Measurements from ENCODE around the gene FA2H. TPM values are rescaled to one million over a fixed set of nuclear protein-coding genes. Genes with fewer than 3 reads are reported as not detected.
"Not testable (repeated sequence)": the region's sequence is repeated elsewhere in the genome, so short reads cannot be mapped to it uniquely, and the experiment has no call there.

FA2H gene
- total RNA-seq, 6 experiments from 2014 or later, result 0.19 to 1.2 (median 0.22) TPM; not detected in 3

- no peaks in the 10 kb centered on the region for H3K27me3 ChIP-seq
- DNase-seq, result no peak
- 40% methylated on average over 1 of the region's 19 CpGs for WGBS (ENCODE audit: insufficient coverage, low coverage, low lambda C conversion rate, missing lambda C conversion rate)
- ATAC-seq, result no peak
- H3K4me1 ChIP-seq, result no peaks in the 10 kb centered on the region
- no peaks in the 10 kb centered on the region for H3K9me3 ChIP-seq
- no peak overlapping the region for H3K27ac ChIP-seq
- H3K36me3 ChIP-seq, result no peaks in the 10 kb centered on the region
- no peak for TF ChIP-seq CTCF (IDR thresholded peaks at IDR 0.05)
- TF ChIP-seq POLR2A (IDR thresholded peaks at IDR 0.05), result no peak
- H3K4me3 ChIP-seq, result no peak overlapping the region
- intact Hi-C loops (cut with DNase I), result no loop called here
These were observed 49.6 kb downstream of the FA2H start for GRCh38 chr16:74724820-74725549.

GRCh38 chr16:74723256-74723655, 51.4 kb downstream of the FA2H start:
- Histone ChIP-seq H3K9me3 (no peaks in the 10 kb centered on the region), H3K27me3 (no peaks in the 10 kb centered on the region), H3K36me3 (no peaks in the 10 kb centered on the region), H3K27ac (no peak overlapping the region), H3K4me1 (no peaks in the 10 kb centered on the region), H3K4me3 (no peak overlapping the region)
- ATAC-seq, result no peak
- peak in 1 of 3 donors; percentile 12 for DNase-seq
- no peak for TF ChIP-seq CTCF (IDR thresholded peaks at IDR 0.05)
- no peak for TF ChIP-seq POLR2A (IDR thresholded peaks at IDR 0.05)
- intact Hi-C loops (cut with DNase I), result no loop called here
- WGBS (ENCODE audit: insufficient coverage, low coverage, low lambda C conversion rate, missing lambda C conversion rate), result 50% methylated on average over 6 of the region's 7 CpGs

GRCh38 chr16:74722156-74722555, 52.5 kb downstream of the FA2H start:
- H3K27ac ChIP-seq; ATAC-seq; H3K4me3 ChIP-seq; H3K36me3 ChIP-seq; H3K4me1 ChIP-seq; H3K27me3 ChIP-seq; intact Hi-C loops (cut with DNase I); H3K9me3 ChIP-seq: not testable (repeated sequence)
- WGBS (ENCODE audit: insufficient coverage, low coverage, low lambda C conversion rate, missing lambda C conversion rate), result 62% methylated on average over 2 of the region's 2 CpGs
- DNase-seq, result peak in 1 of 3 donors; percentile 15

- WGBS (ENCODE audit: insufficient coverage, low coverage, low lambda C conversion rate, missing lambda C conversion rate), result 51% methylated on average over 5 of the region's 11 CpGs
These were observed 52.9 kb downstream of the FA2H start for GRCh38 chr16:74721716-74722115.

More at GRCh38 chr16:74721716-74722115, 52.9 kb downstream of the FA2H start:
- Histone ChIP-seq H3K27me3 (no peaks in the 10 kb centered on the region), H3K27ac (no peak overlapping the region), H3K4me1 (no peaks in the 10 kb centered on the region), H3K9me3 (no peaks in the 10 kb centered on the region), H3K4me3 (no peak overlapping the region), H3K36me3 (no peaks in the 10 kb centered on the region)
- DNase-seq (peak in 1 of 3 donors; percentile 36), ATAC-seq (no peak)
- TF ChIP-seq POLR2A (IDR thresholded peaks at IDR 0.05) (no peak), CTCF (IDR thresholded peaks at IDR 0.05) (no peak)
- intact Hi-C loops (cut with DNase I), result no loop called here

Measured in right lobe of liver (tissue), 6 donors.